GM19043 (cell line): ENCODE data around the gene KHNYN.

Experiments
- ATAC-seq: cut with Tn5 transposase; IDR thresholded peaks from one replicate; pipeline ENCODE4 v1.9.1; 2021; ENCODE audit warnings: low read depth; ENCODE audit not compliant: unreplicated experiment

Gene KHNYN

DNA sequence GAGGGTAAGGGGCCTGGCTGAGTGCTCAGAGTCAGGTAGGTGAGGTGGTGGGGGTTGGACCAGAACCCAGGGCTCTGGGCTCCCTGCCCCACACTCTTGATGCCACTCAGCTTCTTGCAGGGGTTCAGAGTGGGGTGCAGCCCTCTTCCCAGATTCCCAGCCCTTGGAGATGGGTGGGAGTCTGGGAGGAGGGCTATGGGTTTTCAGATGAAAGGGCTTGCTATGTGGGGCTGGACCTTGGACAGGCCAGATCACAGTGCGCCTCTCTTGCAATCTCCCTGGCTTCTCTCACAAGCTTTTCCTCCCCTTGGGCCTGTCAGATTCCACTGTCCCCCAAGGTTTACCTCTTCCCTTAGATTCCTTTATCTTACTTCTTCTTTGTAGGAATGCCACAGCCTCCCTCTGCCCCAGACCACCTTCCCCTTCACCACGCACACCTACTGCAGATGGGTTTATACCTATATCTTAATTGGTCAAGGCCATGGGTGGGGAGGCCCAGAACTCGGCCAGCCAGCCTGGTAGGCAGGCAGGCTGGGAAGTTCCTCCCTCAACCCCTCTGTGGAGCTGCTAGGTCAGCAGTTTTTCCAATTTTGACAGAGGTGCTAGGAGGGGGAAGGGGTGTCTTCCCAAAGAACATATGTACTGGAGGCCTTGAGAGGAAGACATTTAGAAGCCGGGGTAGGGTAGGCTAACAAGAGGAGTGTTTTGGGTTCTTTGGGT is 29.6 kb upstream of the KHNYN start:
- no peak for ATAC-seq

DNA sequence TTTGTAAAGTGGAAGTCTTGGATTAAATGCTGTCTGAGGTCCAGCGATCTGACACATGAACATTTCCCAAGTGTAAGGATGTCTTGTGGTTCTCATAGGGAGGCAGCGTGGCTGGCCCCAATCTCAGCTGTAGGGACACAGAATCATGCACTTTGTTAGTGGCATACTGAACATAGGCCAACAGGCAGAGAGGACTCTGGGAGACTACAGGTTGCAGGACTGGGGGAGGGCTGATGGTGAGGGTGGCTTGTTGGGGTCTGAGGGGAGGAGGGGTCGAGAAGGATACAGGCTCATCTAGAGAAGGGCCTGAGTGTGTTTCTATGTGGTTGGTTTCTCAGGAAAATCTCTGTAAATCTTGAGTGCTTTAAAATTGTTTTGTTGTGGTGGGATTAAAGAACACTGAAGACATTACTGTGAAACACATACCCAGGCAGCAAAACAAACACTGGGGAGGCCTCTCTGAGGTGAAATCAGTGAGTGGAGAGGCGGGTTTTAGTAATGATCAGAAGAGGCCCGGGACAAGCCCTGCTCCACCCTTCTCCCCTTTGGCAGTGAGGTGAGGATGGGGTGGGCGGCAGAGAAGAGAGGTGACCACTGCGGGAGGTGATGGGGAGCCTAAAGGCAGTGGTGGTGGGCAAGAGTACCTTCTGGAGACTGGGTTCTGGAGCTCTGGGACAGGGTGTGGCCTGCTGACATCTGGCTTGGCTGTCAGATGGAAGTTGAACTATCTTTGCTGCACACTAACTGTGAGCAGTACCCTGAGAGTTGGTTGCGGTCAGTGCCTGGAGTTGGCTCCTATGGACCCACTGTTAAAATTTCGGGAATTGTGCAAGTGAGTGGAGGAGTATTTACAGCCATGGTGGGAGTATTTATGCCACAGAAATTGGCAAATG is 27.7 kb upstream of the KHNYN start:
- ATAC-seq = no peak

DNA sequence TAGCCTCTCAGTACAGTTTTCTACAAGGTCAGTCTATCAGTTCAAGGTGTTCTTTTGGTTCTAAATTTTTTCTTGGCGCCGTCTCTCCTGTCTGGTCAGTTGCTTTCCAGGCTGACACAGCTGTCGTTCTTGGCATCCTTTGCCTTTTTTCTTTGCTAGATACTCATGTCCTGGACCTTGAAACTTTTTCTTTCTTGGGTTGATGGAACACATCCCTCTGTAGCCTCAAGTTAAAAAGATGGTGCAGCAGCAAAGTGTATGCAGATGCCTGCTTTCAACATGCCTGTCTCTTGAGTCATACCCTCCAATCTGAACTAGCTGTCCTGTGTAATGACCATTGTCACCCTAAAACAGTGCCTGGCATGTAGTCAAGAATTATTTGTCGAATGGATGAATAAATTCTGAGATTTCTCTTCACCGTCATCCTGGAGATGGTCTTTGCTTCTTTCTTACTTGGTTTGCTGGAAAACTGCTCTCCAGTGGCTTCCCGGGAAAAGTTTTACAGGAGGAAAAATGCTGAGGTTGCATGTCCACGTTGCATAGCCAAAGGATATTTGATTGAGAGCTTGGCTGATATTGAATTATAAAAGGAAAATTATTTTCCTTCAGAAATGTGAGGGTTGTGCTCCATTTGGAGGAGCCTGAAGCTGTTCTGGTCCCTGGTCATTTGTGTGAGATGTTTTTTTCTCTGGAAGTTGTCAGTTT is 26.3 kb upstream of the KHNYN start:
- no peak for ATAC-seq

DNA sequence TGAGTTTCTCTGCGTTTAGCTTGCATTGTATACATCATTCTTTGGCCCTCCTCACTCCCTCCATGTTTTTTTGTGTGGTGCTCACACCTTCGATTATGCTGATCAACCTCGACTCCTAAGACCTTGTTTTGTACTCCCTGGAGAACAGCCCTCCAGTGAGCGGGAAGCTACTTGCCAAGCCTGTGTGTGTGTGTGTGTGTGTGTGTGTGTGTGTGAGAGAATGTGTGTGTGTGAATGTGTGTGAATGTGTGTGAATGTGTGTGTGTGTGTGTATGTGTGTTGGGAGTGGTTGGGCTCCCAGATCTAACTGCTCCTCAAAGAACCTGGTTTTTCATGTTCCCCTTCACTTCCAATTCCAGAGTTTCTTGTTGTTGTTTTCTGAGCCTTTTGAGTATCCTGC is 24.9 kb upstream of the KHNYN start:
- no peak for ATAC-seq

DNA sequence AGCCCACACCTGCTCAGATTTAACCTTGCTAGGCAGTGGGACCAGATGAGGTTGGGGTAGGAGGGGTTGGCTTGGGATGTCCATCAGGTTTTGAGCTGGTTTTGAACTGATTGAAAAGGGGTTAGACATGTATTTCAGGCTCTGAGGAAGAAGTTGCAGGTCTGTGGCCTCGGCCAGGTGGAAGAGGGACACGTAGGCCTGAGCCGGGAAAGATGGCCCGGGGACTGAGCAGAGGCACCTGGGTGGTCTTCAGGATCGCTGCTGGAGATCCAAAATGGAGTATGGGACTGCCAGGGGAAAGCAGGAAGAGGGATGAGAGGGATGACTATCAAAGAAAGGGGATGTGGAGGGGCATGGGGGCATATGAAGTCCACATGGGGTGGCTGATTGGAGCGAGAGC is 23.3 kb upstream of the KHNYN start:
- ATAC-seq = no peak

DNA sequence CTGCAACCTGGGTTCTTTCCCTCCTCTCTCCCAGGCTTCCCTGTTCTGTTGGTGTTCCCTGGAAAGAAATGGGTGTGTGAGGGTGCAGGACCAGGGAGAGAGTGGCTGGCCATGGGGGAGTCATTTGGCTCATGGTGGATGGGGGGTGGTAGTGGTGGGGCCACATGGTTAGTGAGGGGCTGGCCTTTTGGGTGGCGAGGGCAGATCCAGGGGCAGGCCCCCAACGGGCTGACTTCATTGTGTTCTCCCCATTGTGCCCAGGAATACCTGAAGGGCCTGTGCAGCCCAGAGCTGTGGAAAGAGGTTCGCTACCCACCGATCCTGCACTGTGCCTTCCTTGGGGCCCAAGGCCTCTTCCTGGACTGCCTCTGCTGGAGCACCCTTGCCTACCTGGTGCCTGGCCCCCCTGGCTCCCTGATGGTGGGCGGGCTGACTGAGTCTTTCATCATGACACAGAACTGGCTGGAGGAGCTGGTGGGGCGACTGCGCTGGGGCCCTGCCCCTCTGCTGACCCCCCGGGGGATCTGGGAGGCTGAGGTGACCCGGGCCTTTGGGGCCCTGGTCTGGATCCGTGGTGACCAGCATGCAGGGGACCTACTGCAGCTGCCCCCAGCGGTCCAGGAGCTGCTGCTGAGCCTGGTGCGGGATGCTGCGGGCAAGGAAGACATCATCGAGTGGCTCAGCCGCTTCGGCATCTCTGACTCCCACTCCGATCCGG is 22.0 kb upstream of the KHNYN start:
- ATAC-seq = no peak

DNA sequence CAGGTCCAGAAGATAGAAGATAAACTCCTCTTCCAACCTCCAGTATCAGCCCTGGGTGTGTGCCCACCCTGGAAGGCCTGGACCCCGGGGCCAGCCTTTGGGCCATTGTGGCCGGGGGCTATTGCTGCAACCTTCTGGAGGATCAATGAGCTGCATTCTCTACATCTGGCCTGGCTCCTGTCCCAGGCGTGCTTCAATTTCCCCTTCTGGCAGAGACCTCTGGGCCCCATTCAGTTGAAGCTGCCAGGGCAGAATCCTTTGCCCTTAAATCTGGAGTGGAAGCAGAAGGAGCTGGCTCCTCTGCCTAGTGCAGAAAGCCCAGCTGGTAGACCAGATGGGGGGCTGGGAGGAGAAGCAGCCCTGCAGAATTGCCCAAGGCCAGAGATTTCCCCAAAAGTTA is 21.0 kb upstream of the KHNYN start:
- ATAC-seq = no peak

DNA sequence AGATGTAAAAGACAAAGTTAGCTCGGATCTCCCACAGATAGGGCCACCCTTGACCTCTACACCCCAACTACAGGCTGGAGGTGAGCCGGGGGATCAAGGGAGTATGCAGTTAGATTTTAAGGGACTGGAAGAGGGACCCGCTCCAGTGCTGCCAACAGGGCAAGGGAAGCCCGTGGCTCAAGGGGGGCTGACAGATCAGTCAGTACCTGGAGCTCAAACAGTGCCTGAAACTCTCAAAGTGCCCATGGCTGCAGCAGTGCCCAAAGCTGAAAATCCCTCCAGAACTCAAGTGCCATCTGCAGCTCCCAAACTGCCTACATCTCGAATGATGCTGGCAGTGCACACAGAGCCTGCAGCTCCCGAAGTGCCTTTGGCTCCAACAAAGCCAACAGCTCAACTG is 20.6 kb upstream of the KHNYN start:
- ATAC-seq = no peak

DNA sequence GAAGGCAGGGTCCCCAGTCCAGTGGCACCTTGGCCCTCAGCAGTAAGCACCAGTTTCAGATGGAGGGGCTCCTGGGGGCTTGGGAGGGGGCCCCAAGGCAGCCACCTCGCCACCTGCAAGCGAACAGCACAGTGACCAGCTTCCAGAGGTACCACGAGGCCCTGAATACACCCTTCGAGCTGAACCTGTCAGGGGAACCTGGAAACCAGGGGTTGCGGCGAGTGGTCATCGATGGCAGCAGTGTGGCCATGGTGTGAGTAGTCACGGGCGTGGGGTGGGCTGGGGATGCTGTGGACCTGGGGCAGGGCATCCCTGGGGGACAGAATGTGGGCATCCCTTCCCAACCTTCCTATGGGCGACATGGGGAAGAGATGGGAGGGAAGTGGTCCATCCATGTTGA is 19.8 kb upstream of the KHNYN start:
- no peak for ATAC-seq

DNA sequence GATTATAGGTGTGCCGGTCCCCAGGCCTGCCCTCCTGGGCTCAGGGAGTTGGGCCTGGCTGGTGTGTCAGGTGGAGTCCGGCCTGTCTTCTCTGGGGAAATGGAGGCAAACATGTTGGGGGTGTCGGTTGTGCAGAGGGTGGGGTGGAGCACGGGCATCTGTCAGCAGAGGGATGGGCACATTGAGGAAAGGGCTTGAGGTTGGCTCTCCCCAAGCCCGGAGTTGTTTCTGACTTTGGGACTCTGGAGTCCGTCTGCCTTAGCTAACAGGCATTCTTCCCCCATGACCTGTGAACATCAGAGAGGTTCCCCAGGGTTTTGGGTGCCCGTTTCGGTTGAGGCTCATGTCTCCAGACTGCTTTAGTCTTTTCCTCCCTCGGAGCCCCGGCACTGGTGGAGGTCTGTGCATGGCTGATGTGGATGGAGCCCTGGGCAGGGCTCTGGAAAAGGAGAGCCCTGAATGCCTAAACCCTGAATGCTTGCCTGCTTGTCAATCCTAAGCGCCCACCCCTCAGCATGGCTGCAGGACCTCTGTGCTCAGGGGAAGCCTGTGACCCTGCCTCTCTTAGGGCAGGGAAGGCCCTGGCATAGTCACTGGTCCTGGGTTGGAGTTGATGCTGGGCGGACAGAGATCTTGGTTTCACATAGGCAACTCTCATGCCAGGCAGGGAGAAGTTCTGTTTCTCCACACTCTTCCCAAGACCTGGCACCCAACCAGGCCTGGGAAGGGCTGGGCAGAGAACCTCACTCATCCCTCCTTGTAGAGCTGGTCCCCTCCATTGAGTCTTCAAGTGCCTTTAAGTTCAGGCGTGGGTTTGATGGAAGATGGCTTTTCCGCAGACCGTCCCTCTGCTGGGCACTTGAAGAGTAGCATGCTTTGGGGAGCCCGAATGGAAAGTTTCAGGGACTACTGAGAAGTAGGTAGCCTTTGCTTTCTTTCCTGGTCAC is 18.0 kb upstream of the KHNYN start:
- no peak for ATAC-seq

DNA sequence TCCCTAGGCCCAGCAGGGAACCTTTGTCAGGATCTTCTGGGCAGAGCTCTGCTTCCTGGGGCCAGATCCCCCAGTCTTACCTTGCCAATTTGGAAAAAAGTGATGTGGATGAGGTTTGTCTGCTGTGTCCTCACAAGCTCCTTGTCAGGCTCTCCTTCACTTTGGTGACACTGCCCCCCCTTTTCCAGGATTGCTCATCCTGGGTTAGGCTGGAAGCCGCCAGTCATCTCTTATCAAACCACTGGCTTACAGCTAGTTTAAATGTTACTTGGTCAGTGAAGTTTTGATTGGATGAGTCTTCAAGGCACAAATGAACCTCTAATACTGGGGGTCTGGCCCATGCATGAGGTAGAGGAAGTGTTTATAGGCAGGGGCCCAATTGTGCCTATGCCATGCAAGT is 15.7 kb upstream of the KHNYN start:
- ATAC-seq = no peak

DNA sequence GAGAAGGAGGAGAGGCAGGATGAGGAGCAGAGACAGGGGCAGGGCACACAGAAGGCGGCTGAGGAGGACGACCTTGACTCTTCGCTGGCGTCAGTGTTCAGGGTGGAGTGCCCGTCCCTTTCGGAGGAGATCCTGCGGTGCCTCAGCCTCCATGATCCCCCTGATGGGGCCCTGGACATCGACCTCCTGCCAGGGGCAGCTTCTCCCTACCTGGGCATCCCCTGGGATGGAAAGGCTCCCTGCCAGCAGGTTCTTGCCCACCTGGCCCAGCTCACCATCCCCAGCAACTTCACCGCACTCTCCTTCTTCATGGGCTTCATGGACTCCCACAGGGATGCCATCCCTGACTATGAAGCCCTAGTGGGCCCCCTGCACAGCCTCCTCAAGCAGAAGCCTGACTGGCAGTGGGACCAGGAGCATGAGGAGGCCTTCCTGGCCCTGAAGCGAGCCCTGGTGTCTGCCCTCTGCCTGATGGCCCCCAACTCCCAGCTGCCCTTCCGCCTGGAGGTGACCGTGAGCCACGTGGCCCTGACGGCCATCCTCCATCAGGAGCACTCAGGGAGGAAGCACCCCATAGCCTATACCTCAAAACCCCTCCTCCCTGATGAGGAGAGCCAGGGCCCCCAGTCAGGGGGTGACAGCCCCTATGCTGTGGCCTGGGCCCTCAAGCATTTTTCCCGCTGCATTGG is 14.9 kb upstream of the KHNYN start:
- no peak for ATAC-seq

DNA sequence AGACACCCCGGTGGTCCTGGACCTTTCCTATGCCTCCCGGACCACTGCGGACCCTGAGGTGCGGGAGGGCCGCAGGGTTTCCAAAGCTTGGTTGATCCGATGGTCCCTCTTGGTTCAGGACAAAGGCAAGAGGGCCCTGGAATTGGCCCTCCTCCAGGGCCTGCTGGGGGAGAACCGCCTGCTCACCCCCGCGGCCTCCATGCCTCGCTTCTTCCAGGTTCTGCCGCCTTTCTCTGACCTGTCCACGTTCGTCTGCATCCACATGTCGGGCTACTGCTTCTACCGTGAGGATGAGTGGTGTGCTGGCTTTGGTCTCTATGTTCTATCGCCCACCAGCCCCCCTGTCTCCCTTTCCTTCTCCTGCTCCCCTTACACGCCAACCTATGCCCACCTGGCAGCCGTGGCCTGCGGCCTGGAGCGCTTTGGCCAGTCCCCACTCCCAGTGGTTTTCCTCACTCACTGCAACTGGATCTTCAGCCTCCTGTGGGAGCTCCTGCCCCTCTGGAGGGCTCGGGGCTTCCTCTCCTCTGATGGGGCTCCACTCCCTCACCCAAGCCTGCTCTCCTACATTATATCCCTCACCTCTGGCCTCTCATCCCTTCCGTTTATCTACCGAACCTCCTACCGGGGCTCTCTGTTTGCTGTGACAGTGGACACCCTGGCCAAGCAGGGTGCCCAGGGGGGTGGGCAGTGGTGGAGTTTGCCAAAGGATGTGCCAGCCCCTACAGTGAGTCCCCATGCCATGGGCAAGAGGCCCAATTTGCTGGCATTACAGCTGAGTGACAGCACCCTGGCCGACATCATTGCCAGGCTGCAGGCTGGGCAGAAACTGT is 14.1 kb upstream of the KHNYN start:
- ATAC-seq = no peak

DNA sequence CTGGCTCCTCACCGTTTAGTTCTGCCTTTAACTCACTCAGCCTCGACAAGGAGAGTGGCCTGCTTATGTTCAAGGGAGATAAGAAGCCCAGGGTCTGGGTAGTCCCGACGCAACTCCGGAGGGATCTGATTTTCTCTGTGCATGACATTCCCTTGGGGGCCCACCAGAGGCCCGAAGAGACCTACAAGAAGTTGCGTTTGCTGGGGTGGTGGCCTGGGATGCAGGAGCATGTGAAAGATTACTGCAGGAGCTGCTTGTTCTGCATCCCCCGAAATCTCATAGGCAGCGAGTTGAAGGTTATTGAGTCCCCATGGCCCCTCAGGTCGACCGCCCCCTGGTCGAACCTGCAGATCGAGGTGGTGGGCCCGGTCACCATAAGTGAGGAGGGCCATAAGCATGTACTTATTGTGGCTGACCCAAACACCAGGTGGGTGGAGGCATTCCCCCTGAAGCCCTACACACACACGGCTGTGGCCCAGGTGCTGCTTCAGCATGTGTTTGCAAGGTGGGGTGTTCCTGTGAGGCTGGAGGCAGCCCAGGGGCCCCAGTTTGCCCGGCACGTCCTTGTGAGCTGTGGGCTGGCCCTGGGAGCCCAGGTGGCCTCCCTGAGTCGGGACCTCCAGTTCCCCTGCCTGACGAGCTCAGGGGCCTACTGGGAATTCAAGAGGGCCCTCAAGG is 13.4 kb upstream of the KHNYN start:
- ATAC-seq = no peak

DNA sequence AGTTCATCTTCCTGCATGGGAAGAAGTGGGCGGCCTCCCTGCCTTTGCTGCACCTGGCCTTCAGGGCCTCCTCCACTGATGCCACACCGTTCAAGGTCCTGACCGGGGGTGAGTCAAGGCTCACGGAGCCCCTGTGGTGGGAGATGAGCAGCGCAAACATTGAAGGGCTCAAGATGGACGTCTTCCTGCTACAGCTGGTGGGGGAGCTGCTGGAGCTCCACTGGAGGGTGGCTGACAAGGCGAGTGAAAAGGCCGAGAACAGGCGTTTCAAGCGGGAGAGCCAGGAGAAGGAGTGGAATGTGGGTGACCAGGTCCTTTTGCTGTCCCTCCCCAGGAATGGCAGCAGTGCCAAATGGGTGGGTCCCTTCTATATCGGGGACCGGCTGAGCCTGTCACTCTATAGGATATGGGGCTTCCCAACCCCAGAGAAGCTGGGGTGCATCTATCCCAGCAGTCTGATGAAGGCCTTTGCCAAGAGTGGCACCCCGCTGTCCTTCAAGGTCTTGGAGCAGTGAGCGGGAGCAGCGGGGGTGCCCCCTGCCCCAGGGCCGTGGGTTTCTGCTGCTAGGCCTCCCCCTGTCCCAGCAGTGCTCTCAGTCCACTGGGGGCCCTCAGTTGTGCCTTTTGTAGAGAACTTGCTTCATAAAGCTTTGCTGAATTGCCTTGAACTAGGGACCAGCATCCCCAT is 12.7 kb upstream of the KHNYN start:
- ATAC-seq = no peak

DNA sequence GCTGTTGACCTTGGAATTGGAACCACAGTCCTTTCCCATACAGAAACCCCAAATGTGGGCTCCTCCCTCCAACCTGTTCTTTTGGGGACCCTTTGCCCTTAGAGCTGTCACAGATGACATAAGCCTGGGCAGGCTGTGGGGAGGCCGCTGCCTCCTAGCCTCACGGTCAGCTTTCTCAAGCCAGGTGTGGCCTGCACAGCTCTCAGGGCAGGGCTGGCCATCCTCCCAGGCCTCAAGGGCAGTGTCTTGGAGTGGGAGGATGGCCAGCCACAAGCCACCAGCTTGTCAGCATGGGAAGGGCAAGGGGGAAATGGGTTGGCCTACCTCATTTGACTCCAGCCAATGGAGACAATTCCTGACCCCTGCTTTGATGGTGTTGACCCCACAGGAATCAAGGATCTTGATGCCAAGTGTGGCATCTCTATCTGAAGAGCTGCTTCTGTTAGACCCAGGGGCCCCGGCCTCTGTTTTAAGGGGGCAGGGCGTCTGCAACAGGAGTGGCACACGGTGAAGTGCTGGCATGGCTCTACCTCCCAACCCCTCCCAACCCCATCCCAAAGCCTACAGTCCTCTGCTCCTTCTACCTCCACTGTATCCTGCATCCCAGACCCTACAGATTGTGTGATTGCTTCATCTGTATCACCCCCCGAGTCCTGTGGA is 11.8 kb upstream of the KHNYN start:
- no peak for ATAC-seq

DNA sequence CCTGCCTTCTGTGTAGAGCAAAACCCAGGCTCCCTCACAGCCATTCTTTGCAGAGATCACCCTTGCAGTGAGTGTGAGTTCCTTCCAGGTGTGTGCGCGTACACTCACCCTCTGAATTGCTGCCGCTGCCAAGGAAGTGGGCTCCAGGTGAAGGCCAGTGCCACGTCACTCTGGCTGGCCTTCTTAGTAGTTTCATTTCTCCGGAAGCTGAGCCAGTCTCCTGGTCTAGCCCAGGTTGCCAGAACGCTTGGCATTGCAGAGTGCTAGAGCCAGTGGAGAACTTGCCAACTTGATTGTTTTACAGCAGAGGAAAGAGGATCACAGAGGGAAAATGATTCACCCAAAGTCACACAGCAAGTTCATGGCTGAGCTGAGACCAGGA is 11.3 kb upstream of the KHNYN start:
- no peak for ATAC-seq
